ENCODE results near the gene AGTRAP.

DNA sequence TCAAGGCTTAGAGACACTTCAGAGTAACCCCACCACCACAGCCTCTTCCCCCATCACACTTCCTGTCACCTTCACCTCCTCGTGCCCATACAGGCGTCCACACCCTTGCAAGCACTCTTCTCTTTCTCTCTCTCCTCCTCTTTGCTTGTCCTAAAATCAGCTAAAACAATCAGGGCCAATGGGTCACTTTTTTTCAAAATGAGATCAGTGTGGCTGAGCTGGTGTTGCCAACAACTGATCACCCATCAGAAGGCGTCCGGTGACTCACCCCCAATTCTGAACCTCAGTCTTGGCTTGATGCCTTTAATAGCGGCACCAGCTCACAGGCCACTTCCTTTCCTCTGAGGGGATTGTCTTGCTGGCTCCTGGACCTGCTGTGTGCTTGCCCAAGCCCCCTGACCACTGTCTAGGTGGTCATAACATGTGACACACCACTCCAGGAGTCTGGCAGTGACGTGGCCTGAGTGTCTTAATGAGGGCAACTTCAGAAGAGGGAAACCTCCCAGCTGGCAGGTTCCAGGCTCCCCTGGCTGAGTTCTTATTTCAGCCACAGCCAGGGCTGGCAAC is 42.8 kb upstream of the AGTRAP start:
- TF ChIP-seq CTCF (IDR thresholded peaks at IDR 0.05; ENCODE audit: poor library complexity) (no peak), EZH2 (IDR thresholded peaks at IDR 0.05; ENCODE audit: borderline replicate concordance) (no peak)

All from hepatocyte (in vitro differentiated cells).